Activated CD8-positive, alpha-beta memory T cell treated with anti-CD3 and anti-CD28 coated beads, Interleukin-2, amount 50 U/mL, for 1 hour (primary cell): Measurements from ENCODE around the gene EPHB1.

ENCODE experiments used
- DNase-seq: peaks from one replicate; pipeline ENCODE4 v3.0.0-alpha.2; 2020; ENCODE audit errors: extremely low read depth

EPHB1 gene

DNA sequence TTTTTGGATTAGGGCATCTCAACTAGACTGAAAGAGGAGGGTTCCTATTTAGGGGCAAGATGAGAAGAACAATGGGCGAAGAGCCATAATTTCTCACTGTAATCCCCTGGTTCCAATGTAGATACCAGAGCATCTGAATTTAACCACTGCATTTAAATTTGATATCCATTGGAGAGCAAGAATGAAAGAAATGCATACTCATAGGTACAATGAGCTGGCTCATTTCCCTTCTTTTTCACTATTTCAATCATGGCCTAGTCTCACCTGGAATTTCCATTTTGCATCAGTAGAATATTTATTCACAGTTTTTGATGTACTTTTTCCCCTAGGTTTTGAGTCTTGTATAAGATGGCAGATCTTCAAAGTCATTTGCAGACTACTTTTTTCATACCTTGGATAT is 13.8 kb downstream of the EPHB1 start:
- DNase-seq, result no peak

DNA sequence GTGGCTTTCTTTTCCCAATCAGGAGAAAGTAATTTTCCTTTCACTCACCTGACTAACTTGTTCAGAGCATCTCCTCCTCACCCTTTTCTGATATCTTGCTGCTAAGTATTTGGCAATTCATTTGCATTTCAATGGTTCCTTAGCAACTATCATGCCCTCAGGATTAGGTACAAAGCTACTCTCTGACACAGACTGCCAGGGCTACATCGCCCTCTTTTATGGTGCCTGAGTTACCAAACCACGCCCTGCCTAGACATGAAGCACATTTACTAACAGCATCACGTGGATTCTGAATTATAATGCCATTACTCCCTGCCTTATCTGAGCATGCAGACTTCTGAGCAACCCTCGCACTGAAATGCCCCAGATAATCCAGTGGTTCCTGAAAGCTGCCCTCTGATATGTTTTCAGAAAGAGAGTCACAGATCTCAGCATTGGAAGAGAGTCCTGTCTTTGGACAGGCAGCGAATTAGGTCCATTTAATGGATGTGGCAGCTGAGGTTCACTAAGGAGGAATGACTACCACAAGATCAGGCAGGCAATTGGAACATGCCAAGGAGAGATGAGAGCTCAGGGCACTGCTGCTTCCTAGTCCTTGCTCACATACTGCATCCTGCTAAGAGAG is 14.5 kb downstream of the EPHB1 start:
- DNase-seq, result no peak

DNA sequence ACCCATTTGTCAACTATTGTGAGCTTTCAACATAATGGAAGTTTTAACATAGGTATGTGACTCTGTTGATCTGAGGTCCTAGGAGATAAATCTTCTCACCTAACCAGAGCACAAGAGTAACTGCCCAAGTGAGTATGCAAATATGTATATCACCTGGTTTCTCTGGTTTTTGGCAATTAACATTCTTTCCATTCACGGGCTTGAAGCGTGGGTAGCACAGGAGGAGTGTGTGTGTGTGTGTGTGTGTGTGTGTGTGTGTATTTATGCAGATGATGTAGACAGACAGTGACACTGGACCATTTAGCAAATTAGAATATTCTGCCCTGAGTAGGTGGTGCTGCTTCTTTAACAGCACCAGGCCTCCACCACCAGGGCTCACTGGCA is 15.0 kb downstream of the EPHB1 start:
- DNase-seq, result no peak

DNA sequence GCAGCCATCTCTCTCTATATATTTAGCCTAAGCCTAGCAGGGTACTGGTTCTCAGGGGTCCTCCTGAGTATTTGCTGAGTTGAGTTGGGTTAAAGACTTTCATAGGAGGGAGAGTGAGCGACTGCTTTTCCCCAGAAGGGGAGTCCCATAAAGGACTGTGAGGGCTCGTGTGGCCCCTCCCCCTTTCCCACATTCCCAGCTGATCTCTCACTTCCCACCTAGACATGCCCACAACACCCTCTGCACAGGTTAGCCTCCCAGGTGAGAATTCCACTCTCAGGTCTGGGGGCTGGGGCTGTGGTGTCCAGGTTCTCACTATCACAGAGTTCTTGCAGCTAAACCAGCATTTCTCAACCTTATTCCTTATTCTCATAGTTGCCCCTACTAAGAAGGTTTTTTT is 15.8 kb downstream of the EPHB1 start:
- no peak for DNase-seq

DNA sequence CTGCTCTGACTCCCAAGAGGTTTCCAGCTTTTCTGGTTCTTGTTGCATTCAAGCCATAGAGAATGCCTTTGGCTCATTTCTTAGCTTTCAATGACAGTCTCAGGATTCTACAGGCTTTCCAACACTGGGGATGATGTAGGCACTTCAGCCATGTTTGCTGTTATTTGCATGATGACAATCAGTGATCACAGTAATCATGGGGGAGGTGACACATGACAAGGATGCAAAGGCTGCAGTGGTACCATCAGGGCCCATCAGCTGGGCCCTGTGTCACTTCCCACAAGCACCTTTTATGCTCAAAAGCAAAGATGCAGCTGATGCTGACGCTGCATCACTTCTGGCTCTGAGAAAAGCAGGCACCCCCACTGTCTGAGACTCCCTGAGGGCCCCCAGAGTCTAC is 18.6 kb downstream of the EPHB1 start:
- no peak for DNase-seq

DNA sequence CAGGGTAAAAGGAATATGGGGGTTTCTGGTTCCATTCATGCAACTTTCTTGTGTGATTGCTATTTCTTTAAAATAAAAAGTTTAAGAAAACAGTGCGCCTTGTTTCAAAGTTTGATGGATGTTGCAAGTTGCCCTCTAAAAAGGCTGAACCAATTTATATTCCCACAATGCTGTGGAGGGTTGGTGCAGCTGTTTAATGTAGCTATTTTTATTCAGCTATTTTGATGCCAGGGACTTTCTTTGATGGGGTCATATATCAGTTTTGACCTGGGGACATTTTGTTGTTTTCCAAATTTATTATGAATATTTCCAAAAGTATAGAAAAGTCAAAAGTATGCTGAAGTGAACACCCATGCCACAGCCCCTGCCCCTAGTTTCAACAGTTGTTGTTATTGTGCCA is 20.5 kb downstream of the EPHB1 start:
- no peak for DNase-seq

DNA sequence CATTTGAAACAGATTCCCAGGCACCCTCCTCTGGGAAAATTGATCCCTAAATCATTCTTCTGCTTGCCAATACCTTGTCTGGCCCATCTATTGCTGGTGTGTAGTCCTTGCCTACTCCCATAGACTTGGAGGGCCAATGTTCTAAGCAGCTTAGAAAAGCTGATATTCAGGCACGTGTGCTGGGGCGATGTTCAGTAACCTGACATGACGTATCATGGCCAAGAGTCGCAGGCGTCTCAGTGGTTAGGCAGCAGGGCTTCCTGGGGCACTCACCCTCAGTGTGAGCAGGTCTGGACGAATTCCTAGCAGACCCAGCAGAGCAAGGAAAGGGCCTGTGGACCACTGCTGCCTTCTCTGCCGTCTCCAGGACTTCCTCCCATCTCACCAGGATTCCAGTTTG is 21.6 kb downstream of the EPHB1 start:
- DNase-seq, result no peak

DNA sequence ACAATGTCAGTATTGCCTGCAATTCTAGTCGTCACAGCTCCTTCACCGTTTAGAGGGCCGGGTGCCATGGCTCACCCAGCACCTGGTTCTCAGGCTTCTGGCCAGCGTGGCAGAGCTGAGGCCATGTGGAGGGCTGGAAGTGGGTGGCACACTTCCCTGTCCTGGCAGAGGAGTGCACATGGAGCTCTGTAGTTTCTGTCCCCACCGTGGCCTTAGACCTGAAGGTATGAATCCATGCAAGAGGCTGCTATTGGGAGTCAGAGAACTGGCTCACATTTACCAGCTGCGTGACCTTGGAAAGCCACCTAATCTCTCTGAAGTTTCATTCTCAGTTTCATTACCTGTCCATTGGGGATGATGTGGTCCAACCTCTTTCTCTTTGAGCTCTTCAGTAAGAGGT is 22.2 kb downstream of the EPHB1 start:
- no peak for DNase-seq

DNA sequence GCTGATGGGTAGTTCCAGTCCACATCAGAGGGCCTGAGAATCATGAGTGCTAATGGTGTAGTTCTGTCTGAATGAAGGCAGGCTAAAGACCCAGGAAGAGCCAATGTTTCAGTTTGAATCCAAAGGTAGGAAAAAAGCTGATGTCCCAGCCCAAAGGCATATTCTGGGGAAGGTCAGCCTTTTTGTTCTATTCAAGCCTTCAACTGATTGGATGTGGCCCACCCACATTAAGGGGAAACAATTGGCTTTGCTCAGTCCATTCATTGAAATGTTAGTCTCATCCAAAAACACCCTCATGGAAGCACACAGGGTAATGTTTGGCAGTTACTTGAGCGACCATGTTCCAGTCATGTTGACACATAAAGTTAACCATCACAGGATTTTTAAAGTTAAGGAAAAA is 25.9 kb downstream of the EPHB1 start:
- DNase-seq, result no peak

DNA sequence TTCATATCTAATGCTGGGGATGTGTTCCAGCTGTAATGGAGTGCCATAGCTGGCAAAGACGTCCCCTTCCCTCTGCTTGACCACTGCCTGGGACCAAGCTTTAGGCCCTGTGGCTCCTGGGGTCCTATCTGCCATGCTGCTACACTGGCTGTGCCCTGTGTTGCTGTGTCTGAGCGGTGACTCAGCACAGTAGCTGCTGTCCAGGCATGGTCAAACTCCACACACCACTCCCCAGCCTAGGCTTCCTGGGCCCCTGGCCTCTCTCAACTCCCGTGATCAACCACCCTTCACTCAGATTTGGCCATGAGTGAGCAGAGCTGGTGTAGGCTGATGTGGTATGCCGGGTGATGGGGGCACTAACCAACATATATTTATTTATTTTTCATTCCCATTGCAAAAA is 27.0 kb downstream of the EPHB1 start:
- no peak for DNase-seq

DNA sequence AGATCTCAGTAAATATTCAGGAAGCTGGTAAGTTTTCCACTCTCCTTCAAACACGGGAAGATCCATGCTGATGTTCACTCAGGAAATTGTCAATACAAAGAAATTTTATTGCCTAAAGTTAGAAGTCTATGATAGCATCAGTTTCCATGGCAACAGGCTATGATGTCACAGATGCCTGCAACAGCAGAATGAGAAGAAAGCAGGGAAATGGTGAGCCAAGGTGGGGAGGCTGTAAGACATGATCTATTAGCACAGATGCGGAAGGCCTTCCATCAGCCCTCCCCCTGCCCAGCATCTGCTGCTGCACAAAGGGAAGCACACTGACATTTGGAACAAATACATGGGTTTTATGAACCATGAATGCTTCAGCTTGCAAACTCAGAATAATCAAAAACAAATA is 28.6 kb downstream of the EPHB1 start:
- DNase-seq, result no peak

DNA sequence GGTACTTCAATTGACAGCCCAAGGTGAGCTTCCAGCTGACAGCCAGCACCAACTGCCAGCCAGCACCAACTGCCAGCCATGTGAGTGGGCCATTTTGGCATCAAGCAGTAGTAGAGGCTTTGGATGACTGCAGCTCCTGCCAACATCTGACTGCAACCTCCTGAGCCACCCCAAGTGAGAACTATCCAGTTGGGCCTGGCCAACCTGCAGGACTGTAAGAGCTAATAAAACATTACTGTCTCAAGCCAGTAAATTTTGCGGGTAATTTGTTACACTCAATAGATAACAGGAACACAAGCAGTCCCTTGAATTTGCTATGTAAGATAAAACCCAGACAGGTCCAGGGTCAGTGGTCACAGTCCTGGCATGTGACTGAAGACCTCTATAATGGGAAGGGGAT is 29.7 kb downstream of the EPHB1 start:
- DNase-seq, result no peak

DNA sequence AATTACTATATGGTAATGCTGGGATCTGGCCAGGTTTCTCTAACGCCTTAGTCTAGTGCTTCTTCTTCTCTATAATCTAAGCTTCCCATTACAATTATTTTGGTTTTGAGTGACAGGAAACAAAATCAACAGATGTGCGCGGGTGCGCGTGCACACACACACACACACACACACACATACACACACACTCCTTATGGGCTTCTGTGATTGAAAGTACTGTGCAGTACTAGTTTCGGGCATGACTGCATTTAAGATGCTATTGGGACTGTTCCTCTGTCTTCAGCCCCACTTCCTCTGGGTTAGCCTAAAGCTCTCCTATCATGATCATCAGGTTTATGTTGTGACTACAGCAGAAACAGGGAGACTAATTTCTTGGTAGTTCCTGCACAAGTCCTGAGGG is 32.2 kb downstream of the EPHB1 start:
- no peak for DNase-seq

DNA sequence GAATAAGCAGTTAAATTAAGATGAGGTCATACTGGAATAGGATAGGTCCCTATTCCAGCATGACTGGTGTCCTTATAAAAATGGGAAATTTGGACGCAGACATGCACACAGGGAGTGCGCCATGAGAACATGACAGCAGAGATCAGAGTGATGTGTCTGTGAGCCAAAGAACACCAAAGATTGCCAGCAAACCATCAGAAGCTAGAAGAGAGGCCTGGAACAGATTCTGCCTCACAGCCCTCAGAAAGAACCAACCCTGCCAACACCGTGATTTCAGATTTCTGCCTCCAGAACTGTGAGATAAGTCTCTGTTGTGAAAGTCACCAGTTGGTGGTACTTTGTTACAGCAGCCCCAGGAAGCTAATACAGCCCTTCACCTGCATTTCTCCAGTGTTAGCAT is 34.7 kb downstream of the EPHB1 start:
- DNase-seq, result no peak

DNA sequence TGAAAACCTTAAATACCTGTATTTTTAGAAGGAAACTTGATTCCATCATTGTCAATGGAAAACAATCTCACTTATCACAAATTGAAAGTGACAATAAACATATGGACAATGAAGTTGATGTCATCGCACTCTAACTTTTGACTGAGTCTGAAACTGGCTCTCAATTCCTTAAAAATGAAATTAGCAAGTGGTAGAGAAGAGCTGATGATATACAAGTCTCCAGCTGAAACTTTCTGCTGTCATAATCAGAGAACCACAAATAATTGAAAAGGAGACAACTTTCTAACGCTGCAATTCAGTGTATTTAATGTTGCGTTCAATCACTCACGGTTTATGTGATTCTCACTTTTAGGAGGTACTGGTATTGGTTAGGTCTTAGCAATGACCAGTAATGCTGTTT is 37.5 kb downstream of the EPHB1 start:
- no peak for DNase-seq

DNA sequence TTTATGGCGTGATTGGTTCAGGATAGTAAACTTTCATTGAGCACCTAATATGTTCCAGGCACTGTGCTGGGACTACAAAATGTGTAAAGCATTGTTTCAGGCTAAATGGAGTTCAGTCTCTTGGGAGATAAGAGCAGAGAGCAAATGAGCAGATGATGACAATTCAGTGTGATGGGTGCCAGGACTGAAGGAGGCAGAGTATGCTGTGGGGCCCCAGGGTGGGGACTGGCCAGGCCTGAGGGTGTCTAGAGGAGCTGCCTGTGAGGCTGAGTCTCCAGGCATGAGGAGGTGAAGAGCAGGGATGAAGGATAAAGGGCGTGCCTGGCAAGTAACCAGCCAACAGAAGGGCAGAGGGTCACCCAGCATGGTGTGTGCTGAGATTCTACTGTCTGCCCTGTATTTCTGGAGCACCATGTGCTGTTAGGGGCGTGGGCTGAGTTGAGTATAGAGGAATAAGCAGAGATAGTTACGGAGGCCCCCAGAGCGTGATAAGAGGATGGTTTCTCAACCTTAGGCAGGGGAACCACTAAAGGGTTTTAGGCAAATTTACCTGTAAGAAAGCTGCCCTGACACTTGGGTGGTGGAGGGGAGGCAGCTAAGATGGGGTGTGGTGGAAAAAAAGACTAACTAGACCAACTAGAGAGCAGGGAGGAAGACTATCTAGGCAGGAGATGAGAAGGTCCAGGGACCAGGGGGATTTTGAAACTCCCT is 38.5 kb downstream of the EPHB1 start:
- no peak for DNase-seq

DNA sequence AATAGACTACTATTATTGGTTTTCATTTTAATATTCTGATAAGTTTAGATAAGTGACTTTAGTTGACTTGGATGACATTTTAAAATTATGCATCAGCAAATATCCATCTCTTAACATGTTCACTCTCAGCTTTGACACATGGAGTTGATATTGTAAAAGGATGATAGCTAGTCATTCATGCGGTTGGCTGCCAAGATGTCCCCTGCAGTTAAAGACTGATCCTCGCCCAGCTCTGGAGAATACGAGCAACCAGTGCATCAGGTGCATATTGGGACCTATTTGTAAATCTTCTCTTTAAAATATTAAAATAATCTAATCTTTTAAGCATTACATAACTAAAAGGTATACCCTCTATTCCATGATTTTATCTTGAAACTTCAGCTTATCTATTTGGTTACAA is 41.9 kb downstream of the EPHB1 start:
- no peak for DNase-seq

DNA sequence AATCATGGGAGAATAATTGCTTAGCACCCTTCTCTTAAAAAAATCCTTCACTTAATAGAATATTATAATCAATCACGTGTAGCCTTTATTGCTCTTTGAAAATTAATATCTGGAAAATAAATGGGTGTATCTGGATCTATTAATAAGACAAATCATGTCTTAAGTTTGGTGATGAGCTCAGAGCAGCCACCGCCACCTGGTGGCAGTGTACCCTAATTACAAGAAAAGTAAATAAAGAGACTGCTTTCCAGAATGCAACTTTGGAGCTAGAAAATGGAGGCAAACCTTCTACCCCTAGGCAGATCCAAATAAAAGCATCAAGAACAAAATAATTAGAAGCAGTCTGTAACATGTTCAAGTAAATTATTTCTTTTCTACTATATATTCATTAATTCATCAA is 43.5 kb downstream of the EPHB1 start:
- no peak for DNase-seq

DNA sequence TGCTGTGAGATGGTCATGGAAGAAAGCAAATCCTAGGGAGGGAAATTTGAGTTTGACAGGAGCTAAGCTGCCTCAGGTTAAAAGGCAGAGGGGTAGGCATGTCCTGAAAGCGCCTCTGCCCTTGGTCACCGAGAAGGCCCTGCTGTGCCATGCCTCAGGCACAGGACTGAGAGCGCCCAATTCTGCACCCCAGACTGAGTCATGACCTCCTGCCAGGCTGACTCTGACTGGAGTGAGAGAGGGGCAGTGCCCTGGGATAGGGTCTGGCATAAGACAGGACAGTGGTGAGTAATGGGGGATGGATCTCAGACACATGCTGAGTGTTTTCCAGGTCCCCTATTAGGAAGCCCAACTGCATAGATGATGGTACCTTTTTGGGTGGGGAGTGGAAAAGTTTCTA is 44.4 kb downstream of the EPHB1 start:
- DNase-seq, result no peak

DNA sequence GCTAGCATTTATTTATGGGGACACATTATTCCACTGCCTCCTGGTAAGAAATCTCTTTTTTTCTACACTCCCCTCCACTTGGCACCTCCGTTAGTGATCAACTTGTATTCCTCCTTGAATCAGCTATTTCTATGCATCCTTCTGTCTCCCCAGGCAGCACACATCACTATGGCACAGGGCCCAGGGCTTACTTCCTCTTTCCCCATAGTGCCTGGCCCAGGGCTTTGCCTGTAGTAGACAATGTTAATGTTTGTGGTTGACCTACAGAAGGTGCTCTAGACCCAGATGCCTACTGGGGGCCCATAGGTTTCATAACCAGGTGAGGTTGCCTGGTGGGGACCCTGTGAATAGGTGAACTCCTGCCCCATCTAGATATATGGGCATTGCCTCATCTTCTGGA is 44.9 kb downstream of the EPHB1 start:
- DNase-seq, result no peak

DNA sequence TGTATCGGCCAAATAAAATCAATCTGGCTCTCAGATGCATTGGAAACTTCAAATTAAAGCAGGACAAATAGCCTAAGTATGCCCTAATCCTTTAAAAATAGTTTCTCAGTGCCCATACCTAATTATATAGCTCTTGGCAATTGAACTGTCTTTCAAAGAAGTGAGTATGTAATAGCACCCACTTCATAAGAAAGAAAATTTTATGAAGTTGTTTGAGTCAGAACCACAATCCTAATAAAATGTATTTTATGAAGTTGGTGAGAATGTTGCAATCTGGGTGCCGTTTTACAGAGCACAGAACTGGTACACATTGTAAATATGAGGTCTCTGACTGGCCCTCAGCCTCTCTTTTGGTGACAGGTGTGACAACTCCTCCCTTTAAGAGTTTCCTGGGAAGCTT is 45.4 kb downstream of the EPHB1 start:
- no peak for DNase-seq

DNA sequence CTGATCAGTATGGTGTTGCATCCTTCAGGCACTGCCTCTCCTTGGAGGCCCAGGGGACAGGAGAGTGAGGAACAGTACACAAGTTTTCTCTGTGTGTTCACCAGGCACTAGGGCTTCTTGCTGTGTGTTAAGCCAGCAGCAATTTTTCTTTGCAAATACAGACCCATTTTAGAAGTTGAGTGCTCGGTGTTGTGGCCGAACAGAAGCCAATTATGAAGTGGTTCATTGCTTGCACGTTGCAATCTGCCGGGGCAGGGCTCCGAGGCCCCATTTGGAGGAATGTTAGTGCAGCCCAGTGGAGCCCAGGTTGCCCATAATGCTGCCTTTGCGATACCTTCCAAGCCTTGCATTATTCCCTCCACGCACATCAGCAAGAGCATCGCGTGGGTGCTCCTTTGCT is 51.0 kb downstream of the EPHB1 start:
- DNase-seq, result no peak

DNA sequence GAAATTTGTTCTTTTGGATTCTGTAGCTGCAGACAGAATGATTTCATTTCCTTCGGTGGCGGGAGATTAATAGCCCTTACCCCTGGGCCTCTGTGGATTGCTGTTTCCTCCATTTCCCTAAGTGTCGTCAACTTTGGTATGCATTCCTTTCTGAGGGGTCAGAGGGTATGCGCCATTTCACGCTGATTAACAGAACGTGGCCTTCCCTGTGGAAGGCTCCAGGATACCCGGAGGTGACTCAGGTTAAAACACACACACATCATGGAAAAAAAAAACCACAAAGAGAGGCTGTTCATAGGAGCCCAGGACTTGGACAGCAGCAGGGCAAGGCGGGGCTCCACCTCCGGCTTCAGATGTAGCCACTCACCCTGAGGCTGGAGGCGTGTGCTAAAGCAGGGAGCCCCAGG is 51.9 kb downstream of the EPHB1 start:
- no peak for DNase-seq

DNA sequence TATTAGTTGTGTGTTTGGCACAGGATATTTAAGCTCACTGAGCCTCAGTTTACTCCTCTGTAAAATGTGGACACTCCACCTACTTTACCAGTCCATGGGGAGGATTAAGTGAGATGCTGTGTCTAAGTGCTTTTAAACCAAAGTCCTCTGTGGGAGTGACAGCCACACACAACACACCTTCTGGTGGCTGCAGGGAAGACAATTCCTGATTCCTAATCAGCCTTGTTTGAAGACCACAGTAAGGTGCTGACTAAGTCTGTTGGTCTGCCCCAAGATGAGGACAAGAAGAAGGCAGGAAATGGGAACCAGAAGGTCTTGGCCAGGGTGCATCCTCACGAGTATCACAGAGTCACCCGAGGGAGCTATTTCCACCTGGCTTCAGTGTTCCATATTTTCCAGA is 52.3 kb downstream of the EPHB1 start:
- no peak for DNase-seq
